DMS153 treated with DMSO at 0.1 percent for 48 hours (cell line): ENCODE data around the gene GGNBP2.

ENCODE experiments used
- DNase-seq: peaks from one replicate; lab custom pipeline; 2025; ENCODE audit not compliant: unreplicated experiment; lab: John Stamatoyannopoulos, UW

GGNBP2 gene

GRCh38 chr17:36550491-36551417, 6.0 kb downstream of the GGNBP2 start:
- DNase-seq, result no peak

GRCh38 chr17:36553459-36553858, 8.7 kb downstream of the GGNBP2 start:
- no peak for DNase-seq

- DNase-seq, result no peak
Measured at GRCh38 chr17:36566081-36566480, 21.4 kb downstream of the GGNBP2 start.

GRCh38 chr17:36575028-36575427, 30.3 kb downstream of the GGNBP2 start:
- DNase-seq, result no peak

GRCh38 chr17:36576793-36577192, 32.1 kb downstream of the GGNBP2 start:
- DNase-seq, result no peak

GRCh38 chr17:36578671-36579070, 34.0 kb downstream of the GGNBP2 start:
- DNase-seq, result no peak

- no peak for DNase-seq
Measured at GRCh38 chr17:36583787-36584186, 39.1 kb downstream of the GGNBP2 start.

GRCh38 chr17:36586138-36586537, 41.4 kb downstream of the GGNBP2 start:
- DNase-seq, result no peak

- DNase-seq, result no peak
Measured at GRCh38 chr17:36590082-36590481, 45.4 kb downstream of the GGNBP2 start.

- DNase-seq, result peak; percentile 63
Measured at GRCh38 chr17:36591434-36592315, 47.0 kb downstream of the GGNBP2 start, which contains the start of gene DHRS11. DHRS11 (plus strand) TSS chr17:36591879; CDS start chr17:36592010, 131 bp downstream.

- no peak for DNase-seq
Measured at GRCh38 chr17:36592316-36592715, 47.6 kb downstream of the GGNBP2 start.

- no peak for DNase-seq
Measured at GRCh38 chr17:36592716-36593321, 48.1 kb downstream of the GGNBP2 start.

GRCh38 chr17:36593656-36594316, 49.1 kb downstream of the GGNBP2 start:
- DNase-seq, result no peak

GRCh38 chr17:36594626-36595401, 50.1 kb downstream of the GGNBP2 start:
- no peak for DNase-seq

- no peak for DNase-seq
Measured at GRCh38 chr17:36597226-36597625, 52.5 kb downstream of the GGNBP2 start.

GRCh38 chr17:36597866-36598777, 53.4 kb downstream of the GGNBP2 start:
- DNase-seq, result no peak

- no peak for DNase-seq
Measured at GRCh38 chr17:36598951-36599401, 54.3 kb downstream of the GGNBP2 start.

GRCh38 chr17:36599546-36600250, 55.0 kb downstream of the GGNBP2 start:
- no peak for DNase-seq
